Prostate gland (tissue), 2 donors: Measurements from ENCODE around the gene SIAE.

Source experiments
- CTCF ChIP-seq, 4 experiments: fragments of 200-600 bp in 2 of 4; fragments of 450-650 bp in 2 of 4; sonication (generic) in 2 of 4; IDR thresholded peaks; 1 replicate in 3 of 4; 2 replicates in 1 of 4; pipeline ENCODE4 v1.5.1; 2016 to 2019; ENCODE audit warnings: antibody characterized with exemption in 4 of 4, mild to moderate bottlenecking in 2 of 4, moderate library complexity in 2 of 4
- POLR2A ChIP-seq: fragments of 450-650 bp; IDR thresholded peaks from one replicate; pipeline ENCODE4 v1.6.1; 2016; ENCODE audit warnings: antibody characterized with exemption, mild to moderate bottlenecking
- POLR2AphosphoS5 ChIP-seq: sonication (generic); formaldehyde crosslinking; IDR thresholded peaks from one replicate; pipeline ENCODE4 v1.6.1; 2017; ENCODE audit warnings: antibody characterized with exemption

- TF ChIP-seq CTCF (IDR thresholded peaks at IDR 0.05) (no peak), POLR2AphosphoS5 (no peak), POLR2A (no peak)
Measured at GRCh38 chr11:124662106-124662505, 11.4 kb downstream of the SIAE start.
